Skin of body (tissue), 2 donors: ENCODE data around the gene RTP5. TPM values are rescaled to one million over a fixed set of nuclear protein-coding genes. Genes with fewer than 3 reads are reported as not detected.

Source experiments
- DNase-seq: peaks from one replicate; lab custom pipeline; 2025; lab: John Stamatoyannopoulos, UW
- total RNA-seq: library from RNA; depleted of rRNA; stranded (reverse); fragments of >200 nt; gene quantifications from one replicate; pipeline ENCODE4 v1.2.3, GENCODE V29; 2014

The RTP5 gene
- total RNA-seq, 1 donor from 2014 or later = not detected

DNA sequence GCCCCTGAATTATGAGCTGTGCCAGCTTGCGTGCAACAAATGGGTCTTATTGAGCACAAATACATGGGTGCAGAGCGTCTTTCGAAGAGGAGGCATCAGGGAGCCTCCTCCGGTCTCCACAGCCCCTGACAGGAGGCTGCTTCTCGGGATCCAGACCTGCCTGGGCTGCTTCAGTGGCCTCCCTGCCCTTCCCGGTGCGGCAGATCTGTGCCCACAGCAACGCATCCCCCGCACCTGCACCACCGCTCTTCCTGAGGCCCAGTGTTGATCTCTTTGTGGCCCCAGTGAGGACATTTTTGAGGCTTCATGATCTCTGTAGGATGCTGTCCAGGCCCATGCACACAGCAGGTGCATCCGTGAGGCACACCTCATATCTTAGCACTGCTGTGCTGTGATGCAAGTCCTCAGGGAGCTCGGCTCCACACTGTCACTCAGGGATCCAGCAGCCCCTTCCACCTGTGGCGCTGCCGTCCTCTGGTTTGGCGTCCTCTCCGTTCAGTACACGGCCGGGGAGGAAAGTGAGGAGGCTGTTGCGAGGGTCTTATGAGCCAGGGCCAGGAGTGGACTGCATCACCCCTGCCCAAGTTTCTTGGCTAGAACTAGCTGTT, 17.4 kb downstream of the RTP5 start:
- no peak for DNase-seq

DNA sequence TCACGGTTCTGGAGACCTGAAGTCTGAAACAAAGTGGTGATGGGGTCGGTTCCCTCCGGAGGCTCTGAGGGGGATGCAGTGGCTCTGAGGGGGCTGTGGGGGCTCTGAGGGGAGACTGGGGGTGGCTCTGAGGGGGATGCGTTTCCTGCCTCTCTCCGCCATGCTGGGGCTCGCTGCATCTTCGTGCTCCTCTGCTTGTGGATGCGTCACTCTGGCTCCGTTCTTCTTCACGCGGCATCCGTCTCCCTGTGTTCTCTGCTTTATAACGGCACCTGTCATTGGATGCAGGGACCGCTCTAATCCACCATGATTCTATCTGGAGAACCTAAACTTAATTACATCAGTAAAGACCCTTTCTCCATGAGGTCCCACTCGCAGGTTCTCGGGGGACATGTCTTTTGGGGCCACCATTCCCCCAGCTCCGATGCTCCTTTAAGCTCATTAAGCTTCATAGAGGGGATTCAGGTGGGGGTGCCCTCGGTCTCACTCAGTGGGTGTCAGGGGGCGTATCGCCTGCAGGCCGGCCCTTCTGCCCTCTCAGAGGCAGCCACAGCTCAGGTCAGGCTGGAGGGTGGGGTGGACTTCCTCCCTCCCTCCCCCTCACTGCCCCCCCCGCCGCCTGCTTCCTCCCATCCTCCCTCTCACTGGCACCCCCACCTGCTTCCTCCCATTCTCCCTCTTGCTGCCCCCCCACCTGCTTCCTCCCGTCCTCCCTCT, 18.4 kb downstream of the RTP5 start:
- no peak for DNase-seq

DNA sequence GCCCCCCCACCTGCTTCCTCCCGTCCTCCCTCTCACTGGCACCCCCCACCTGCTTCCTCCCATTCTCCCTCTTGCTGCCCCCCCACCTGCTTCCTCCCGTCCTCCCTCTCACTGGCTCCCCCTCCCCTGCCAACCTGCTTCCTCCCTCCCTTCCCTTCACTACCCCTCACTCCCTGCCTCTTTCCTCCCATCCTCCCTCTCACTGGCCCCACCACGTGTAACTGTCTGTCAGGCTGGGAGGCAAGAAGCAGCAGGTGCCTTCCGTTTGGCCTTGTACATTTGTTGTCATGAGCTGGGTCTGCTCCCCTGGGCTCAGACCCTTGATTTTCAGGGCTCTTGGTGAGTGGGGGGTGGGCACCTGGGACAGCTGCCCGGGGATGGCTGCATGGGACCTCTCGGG, 19.1 kb downstream of the RTP5 start:
- DNase-seq = no peak

DNA sequence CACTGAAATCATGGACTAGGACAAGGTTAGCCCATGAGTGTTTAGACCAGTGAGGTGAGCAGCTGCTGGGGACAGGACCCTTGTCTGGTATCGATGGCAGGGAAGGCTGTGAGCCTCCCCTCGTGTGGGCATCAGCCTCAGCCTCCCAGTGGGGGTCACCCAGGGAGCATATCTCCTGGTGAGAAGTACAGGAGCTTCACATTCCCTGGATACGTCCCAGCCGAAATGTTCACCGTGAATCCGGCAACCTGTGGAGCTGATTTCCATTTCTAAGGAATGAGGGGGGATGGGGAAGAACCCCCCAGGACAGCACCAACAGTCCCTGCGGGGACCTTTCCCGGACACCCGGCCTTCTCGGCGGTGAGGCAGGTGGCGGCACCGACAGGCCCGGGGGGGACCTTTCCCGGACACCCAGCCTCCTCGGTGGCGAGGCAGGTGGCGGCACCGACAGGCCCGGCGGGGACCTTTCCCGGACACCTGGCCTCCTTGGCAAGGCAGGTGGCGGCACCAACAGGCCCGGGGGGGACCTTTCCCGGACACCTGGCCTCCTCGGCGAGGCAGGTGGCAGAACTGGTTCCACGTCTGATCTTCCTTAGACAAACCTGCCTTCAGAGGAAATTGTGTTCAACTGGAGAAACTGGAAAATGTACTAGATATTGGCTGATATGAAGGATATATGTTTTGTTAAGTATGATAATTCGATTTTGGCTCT, 21.2 kb downstream of the RTP5 start:
- no peak for DNase-seq

DNA sequence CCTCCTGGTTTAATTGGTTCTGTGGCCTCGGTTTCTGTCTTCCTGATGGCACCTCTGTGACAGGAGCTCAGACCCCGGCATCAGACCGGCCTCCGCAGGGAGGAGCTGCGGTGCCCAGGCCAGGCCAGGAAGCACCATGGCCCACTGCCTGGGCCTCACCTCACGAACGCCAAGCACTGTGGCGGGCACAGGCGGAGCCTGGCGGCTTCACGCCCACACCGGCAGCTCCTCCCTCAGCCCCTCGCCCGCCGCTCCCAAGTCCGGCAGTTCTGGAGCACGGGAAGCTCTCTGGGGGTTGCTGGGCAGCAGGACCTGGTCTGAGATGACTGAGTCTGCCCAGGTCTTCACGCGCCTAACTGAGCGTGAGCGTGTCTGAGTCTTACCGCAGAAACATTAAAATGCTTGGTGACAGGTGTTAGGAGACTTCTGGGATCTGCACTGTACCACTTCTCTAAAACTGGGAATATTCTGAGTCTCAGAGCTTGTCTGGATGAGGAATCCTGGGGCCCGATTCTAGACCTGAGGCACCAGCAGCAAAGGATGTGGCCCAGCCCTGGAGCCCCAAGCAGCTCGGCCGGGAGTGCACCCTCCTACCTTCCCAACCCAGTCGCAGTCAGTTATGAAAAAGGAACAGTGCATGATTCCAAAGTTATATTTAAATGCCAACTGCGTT, 21.9 kb downstream of the RTP5 start:
- no peak for DNase-seq

DNA sequence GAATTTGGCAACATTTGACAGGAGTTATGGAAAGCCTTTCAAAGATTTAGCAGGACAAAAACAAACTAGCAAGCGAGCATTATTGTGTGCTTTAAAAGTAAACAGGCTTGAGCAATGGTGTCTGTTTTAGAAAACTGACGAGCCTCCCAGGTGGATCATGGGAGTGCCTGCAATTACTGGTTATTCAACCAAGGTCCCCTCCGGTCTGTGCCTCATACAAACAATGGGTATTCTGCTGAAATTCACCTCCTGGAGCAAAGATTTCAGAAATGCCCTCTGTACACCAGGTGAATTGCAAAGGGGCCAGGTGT, 22.4 kb downstream of the RTP5 start:
- DNase-seq = no peak

DNA sequence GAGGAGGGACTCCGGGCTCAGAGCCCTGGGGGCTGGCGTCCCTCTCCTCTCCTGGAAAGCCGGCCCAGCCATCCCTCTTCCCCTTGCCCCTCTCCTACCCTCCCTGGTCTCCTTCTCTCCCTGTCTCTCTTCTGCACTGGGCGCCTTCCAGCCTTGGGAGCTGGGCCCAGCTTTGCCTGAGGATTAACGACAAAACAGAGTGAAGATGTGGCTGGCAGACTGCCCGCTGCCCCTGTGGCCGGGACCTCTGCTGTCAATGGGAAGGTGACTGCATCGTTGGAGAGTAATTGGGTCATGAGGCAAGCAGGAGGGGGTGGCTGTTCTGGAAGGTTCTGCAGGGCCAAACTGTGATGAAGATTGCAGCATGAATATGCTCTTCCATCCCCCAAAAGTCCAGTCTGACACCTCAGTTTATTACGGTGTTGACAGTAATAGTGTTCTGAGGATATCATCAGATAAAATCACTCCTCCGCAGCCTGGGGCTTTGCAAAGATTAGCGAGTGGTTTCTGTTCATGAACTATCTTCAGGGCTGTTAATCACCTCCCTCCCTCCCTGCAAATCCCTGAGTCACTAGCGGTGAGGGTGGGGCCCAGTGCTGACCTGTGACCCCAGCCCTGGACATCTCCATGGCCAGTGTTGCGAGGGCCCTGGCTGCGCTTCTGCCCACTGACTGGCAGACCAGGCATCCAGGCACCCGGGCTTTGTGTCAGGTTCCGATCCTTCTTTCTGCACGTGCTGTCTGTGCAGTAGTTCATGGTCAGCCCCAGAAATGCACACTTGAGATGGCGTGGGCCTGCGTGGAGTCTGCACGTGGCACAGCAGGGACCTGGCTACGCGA, 23.0 kb downstream of the RTP5 start:
- no peak for DNase-seq

DNA sequence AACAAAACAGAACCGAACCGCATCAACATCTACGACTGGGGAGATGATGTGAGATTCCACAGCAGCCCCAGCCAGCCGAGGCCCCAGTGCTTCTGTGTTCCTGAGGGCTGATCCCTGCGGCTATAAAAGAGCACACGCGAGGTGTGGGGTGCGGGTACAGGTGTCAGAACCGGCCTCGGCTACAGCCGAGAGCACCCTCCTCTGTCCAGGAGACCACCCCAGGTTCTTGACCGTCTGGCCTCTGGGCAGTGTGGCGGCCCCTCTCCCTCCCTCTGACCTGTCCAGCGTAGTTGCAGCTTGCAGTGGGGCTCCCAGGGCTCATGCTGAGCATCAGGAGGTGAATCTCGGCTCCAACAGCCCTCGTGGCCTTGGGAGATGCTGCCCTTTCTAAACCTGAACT, 23.7 kb downstream of the RTP5 start:
- no peak for DNase-seq

DNA sequence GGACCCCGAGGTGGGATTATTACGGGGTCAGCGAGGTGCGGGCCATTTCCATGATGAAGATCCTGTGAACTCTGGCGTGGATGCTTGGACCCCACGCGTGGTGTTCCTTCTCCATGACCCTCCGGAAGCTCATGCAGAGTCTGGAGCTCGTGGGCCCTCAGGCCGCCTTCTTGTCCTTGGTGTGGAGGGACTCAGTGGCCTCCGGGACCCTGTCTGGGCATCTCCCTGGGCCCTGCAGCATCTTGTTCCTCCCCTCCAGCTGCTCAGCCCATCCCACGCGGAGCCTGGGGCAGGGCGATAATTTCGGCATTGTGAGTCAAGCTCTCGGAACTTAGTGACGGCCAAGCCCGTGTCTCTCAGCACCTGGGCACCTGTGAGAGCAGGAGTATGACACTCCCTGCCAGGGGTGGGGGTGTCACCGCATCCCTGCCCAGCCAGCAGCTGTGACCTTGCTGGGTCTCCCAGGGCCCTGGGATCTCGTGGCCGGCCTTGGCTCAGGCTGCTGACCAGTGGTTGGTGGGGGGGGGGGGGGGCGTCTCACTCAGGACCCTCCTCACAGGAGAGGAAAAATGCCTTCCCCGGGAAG, 24.6 kb downstream of the RTP5 start:
- no peak for DNase-seq

DNA sequence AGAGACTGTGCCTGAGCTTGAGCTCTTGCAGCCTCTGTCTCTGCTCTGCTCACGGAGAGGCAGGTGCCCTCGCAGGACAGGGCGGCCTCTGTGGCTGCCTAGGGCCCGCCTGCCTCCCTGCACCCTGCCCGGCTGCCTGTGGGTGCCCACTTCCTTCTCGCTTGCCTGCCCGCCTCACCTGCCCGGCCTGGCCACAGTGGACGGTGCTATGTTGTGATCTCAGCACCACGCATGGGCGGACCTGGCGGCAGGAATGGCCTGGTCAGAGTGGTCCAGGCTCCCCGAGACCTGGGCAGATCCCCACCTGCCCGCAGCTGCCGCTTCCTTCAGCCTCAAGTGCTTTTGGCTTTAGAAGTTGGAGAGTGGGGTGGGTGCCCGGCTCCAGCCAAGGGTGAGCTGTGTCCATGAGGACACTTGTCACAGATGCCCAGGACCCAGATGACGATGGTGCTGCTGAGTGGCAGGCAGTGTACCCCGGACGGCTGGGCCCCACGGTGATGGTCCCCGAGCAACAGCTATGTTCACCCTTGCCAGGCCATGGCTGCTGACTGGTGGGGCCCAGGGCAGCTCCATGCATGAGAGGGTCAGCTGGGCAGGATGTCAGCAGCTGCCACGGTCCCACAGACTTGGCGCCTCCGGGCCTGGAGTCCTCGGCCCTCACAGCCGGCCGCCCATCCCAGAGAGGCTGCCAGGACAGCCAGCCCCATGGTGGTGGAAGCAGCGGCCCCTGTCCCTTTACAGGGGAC, 25.3 kb downstream of the RTP5 start:
- DNase-seq = no peak

DNA sequence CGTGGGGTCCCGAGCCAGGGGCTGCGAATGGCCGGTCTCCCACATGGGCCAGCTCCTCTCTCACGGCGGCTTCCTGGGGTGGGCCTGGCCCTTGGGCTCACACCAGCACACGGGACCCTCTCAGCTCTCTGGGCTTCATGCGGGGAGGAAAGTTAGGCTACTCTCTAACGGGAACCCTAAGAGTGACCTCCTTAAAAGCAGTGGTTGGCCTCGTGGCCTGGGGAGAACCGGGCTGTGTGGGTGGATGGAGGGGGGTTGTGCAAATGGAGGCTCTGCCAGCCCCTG, 25.8 kb downstream of the RTP5 start:
- no peak for DNase-seq

DNA sequence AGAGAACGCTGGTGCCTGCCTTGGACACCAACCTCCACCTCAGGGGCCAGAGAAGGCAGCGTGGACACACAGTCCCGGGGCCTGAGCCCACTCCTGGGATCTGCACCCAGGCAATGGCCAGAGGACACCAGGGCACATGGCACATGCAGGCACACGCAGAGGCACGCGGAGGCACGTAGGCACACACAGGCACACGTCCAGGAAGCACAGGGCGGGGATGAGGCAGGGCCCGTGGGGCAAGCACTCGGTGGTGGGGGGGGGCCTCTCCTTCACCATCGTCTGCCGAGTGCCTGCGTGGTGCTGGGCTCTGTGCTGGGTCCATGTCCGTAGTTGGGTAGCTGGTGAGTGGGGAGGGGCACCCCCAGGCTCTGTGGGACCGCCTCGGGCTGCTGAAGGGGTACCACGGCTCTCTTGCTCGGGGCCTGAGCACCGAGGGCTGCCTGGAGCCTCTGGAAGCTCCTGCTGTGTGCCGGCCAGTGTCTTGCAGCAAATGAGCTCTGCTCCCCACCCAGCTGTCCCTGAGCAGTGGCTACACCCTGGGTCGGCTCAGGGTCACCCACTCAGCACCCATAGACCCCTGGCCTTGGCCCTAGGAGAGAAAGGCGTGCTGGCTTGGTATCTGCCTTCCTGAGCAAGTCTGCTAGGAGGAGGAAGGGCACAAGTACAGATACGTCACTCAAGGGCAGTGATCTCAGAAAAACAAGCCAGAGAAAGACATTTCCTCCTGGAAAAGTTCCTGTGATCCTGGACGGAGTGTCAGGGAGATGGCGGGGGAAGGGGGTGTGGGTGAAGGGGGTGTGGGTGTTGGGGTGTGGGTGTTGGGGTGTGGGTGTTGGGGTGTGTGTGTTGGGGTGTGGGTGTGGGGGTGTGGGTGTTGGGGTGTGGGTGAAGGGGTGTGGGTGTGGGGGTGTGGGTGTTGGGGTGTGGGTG, 26.4 kb downstream of the RTP5 start:
- no peak for DNase-seq

DNA sequence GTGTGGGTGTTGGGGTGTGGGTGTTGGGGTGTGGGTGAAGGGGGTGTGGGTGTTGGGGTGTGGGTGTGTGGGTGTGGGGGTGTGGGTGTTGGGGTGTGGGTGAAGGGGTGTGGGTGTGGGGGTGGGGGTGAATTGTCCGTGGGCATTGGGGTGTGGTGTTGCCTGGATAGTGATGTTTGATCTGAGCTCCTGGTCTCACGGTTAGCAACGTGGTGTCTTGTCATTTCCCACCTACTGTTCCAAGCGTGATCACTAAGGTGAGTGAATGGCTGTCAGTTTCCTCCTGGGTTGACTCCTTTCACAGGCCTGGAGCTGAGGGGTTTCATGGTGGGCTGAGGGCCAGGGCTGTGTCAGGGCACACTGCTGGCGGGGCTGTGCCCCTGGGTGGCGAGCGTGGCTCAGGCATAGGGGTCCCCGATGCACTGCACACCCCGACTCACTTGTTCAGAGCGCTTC, 27.2 kb downstream of the RTP5 start:
- DNase-seq = no peak

DNA sequence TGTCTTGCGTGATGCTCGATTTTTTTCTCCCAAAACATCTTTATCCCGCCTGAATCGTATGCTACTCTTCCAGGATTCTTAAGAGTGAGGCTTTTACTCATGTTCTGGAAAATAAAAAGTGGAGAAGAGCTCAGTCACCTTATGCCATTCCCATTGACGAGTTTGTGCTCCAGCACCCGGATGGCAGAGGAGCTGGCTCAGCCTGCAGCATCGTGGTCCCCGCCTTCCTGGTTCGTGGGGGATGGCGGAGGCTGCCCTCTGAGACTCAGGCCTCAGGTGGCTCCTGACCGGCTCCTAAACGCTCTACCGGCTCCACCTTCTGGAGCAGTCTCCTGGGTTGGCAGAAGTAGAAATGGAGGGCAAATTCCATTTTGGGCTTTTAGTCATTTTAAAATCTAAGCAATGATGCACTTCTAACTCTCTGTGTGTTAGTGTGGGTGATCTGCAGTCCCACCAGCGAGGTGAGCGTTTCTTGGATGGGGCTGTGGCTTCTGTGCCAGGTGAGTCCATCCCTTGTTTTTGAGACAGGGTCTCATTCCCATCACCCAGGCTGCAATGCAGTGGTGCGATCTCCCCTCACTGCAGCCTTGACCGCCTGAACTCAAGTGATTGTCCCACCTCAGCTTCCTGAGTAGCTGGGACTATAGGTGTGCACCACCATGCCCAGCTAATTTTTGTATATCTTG, 27.8 kb downstream of the RTP5 start:
- DNase-seq = no peak

DNA sequence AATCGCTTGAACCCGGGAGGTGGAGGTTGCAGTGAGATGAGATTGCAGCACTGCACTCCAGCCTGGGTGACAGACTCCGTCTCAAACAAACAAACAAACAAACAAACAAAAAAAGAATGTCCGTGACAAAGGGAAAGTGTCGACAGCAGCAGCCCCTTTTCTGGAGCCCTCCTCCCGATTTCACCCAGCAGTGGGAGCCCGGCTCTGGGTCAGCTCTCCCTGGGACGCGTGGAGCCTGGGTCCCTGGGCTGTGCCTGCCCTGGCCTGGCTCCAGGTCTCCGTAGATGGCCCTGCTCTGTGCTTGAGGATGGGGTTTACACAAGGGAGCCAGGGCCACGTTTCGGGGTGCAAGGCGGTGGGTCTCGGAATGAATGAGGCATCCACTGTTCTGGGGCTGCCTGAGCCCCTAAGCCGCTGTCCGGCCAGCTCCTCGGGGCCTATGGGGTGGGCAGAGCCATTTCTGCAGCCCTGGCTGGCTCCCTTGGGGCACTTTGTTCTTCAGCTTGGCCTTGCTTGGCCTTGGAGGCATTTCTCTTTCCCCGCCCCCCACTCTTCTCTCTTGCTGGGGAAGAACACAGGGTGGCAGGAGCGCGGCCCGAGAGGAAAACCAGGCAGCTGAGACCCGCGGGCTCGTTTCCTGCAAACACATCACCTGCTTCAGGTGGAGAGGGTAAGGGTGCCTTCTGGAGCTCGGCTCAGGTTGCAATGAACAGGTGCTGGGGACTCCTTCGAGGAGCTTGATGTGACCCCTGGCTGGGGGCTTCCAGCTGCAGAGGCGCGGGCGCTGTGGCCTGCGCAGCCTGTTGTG, 29.1 kb downstream of the RTP5 start:
- DNase-seq = no peak

DNA sequence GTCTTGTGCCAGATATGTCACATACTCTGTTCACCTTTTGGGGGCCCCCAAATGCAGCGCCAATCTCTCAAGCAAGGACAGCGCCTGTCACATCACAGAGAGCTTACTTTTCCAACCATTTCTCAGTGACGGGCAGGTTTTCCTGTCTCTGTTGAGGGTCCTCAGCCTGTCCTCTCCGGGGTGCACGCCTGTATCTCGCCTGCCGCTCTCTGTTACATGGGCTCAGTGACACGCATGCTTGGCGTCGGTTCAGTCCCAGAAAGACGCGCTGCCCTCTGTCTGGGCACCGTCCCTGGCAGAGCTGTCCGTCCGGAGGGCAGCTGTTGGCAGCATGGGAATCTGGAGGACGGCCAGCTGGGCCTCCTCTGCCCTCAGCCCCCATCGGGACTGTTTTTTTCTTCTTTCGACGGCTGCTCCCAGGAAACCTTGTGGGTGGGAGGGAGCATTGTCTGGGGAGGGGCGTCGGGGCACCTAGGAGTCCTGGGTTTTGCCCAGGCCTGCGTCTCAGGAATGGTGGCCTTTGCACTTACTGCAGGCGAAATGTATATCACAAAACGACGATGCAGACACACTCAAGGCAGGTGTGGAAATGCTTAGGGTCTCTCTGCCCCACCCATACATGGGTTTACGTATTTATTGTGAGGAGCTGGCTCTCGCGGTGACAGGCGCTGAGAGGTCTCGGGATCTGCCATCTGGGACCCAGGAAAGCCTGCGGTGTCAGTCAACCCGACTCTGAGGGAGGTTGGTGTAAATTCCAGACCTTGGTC, 30.9 kb downstream of the RTP5 start:
- DNase-seq = no peak

DNA sequence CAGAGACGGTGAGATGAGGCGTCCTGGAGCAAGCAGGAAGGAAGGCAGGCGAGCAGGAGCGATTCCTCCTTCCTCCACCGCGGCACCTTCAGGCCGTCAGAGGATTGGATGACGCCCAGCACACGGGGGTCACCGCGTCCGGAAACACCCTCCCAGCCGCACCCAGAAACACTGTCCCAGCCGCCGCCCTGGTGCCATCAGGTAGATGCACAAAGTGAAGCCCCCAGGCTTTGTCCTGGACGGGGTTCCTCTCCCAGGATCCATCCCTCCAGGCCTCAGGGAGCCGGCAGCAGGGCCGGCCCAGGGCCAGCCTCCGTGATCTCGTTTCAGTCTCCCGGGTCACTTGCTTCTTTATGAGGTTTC, 31.5 kb downstream of the RTP5 start:
- DNase-seq = no peak
